Measurements from ENCODE around the gene C1QTNF6.

Gene C1QTNF6

DNA sequence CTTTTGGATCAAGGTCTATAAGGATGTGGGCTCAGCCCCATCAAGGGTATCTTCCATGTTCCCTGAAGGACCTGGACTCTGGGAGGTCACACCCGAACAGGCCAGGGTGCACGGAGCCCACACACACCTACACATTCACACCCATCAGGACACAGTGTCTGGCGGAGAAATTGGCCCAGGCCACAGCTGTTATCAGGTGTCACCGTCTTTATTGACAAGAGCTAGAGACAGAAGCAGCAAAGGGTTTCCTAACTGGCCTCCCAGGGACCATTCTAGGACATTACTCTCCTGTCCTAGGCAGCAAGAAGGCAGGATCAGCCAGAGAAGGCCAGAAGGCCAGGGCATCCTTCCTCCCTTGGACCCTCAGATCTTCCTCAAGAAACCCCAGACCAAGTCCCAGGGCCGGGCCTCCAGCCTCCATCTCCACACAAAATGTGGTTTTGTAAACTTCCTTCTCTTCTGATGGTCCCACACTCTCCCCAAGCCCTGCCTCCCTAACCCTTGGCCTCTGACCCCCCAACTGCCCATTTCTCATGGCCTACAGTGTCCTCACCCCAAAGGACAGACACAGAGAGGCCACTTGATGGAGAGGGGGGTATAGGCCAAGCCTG, 16.1 kb upstream of the C1QTNF6 start:
- Histone ChIP-seq H3K36me3 (ENCODE audit: insufficient read depth, low read length) (no peaks in the 10 kb centered on the region), H3K9me3 (ENCODE audit: insufficient read depth, low read depth, low read length) (no peaks in the 10 kb centered on the region), H3F3A (ENCODE audit: low read depth) (no peaks in the 10 kb centered on the region), H3K79me2 (ENCODE audit: insufficient read depth, low read length) (no peaks in the 10 kb centered on the region), H3K4me1 (ENCODE audit: insufficient read depth, low read length, poor library complexity, severe bottlenecking) (peaks cover 7% of the 10 kb centered on the region), H3K4me2 (ENCODE audit: low read depth, low read length, poor library complexity, severe bottlenecking) (no peak overlapping the region), H3K4me3 (ENCODE audit: low read length, poor library complexity, severe bottlenecking) (no peak overlapping the region), H3K27me3 (ENCODE audit: insufficient read depth, low read length, poor library complexity, severe bottlenecking) (no peaks in the 10 kb centered on the region), H3K9ac (ENCODE audit: low read depth, low read length, poor library complexity, severe bottlenecking) (no peak overlapping the region), H4K20me1 (ENCODE audit: insufficient read depth, low read length, poor library complexity, severe bottlenecking) (no peaks in the 10 kb centered on the region), H2AFZ (ENCODE audit: low read length) (no peak overlapping the region), H3K9me2 (replicated peaks; ENCODE audit: low read depth, low read length) (no peaks in the 10 kb centered on the region)
- TF ChIP-seq EZH2phosphoT487 (IDR thresholded peaks at IDR 0.05; ENCODE audit: borderline replicate concordance): no peak
- TF ChIP-seq, protein P1, sequence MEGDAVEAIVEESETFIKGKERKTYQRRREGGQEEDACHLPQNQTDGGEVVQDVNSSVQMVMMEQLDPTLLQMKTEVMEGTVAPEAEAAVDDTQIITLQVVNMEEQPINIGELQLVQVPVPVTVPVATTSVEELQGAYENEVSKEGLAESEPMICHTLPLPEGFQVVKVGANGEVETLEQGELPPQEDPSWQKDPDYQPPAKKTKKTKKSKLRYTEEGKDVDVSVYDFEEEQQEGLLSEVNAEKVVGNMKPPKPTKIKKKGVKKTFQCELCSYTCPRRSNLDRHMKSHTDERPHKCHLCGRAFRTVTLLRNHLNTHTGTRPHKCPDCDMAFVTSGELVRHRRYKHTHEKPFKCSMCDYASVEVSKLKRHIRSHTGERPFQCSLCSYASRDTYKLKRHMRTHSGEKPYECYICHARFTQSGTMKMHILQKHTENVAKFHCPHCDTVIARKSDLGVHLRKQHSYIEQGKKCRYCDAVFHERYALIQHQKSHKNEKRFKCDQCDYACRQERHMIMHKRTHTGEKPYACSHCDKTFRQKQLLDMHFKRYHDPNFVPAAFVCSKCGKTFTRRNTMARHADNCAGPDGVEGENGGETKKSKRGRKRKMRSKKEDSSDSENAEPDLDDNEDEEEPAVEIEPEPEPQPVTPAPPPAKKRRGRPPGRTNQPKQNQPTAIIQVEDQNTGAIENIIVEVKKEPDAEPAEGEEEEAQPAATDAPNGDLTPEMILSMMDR (conservative IDR thresholded peaks at IDR 0.05; ENCODE audit: low read length): no peak

DNA sequence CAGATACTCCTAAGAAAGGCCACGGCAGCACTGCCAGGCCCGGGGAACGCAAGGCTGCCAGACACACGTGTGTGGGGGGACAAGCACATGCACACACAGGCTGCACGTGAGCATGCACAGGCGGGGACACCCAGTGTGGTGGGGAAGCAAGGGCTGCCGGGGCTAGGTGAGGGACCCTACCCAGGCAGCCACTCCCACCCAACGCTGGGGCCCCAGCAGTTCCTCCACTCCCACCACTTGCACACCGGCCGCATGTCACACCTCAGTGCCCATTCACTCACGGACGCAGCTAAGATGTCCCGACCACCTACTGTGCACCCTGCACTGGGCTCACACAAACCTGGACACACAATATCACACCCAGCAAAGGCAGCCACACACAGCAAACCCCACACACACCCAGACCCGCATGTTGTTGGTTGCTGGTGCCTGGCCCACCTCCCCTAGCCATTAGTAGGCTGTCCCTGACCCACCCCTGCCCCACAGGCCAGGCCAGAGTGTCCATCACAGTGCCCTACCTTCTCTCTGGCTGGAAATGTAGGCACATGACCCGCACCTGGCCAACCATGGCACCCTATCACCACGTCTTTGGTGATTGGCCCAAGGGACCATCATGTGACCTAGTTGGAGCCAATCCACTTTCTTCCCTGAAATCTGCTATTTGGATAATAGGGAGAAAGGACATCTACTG, 15.5 kb upstream of the C1QTNF6 start:
- TF ChIP-seq EZH2phosphoT487 (IDR thresholded peaks at IDR 0.05; ENCODE audit: borderline replicate concordance): no peak
- TF ChIP-seq, protein P1 (conservative IDR thresholded peaks at IDR 0.05; ENCODE audit: low read length): no peak
- no peaks in the 10 kb centered on the region for H3K36me3 ChIP-seq (ENCODE audit: insufficient read depth, low read length)
- peaks cover 7% of the 10 kb centered on the region for H3K4me1 ChIP-seq (ENCODE audit: insufficient read depth, low read length, poor library complexity, severe bottlenecking)
- no peak overlapping the region for H3K4me2 ChIP-seq (ENCODE audit: low read depth, low read length, poor library complexity, severe bottlenecking)
- H3F3A ChIP-seq (ENCODE audit: low read depth): no peaks in the 10 kb centered on the region
- no peaks in the 10 kb centered on the region for H3K27me3 ChIP-seq (ENCODE audit: insufficient read depth, low read length, poor library complexity, severe bottlenecking)
- H4K20me1 ChIP-seq (ENCODE audit: insufficient read depth, low read length, poor library complexity, severe bottlenecking): no peaks in the 10 kb centered on the region
- H2AFZ ChIP-seq (ENCODE audit: low read length): no peak overlapping the region
- H3K9ac ChIP-seq (ENCODE audit: low read depth, low read length, poor library complexity, severe bottlenecking): no peak overlapping the region
- no peak overlapping the region for H3K4me3 ChIP-seq (ENCODE audit: low read length, poor library complexity, severe bottlenecking)
- H3K9me2 ChIP-seq (replicated peaks; ENCODE audit: low read depth, low read length): no peaks in the 10 kb centered on the region
- no peaks in the 10 kb centered on the region for H3K79me2 ChIP-seq (ENCODE audit: insufficient read depth, low read length)
- no peaks in the 10 kb centered on the region for H3K9me3 ChIP-seq (ENCODE audit: insufficient read depth, low read depth, low read length)

DNA sequence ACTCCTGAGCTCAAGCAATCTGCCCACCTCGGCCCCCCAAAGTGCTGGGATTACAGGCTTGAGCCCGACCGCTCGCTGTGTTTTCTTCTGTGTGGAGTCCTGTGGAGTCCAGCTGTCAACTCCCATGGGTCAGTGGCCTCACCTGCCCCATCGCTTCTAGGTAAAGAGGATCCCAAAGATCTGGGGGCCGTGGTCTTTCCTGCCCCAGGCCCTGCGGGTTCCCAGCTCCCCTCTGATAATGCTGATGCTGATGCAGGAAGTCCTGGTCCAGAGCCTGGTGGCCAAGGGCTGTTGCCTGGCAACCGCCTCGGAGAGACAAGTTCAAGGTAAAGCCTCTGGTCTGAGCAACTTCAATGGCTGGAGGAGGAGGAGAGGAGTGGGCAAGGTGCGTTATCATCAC, 14.7 kb upstream of the C1QTNF6 start:
- H3K27me3 ChIP-seq (ENCODE audit: insufficient read depth, low read length, poor library complexity, severe bottlenecking): no peaks in the 10 kb centered on the region
- H3F3A ChIP-seq (ENCODE audit: low read depth): no peaks in the 10 kb centered on the region
- TF ChIP-seq, protein P1 (conservative IDR thresholded peaks at IDR 0.05; ENCODE audit: low read length): no peak
- no peak for TF ChIP-seq EZH2phosphoT487 (IDR thresholded peaks at IDR 0.05; ENCODE audit: borderline replicate concordance)
- H3K4me2 ChIP-seq (ENCODE audit: low read depth, low read length, poor library complexity, severe bottlenecking): no peak overlapping the region
- peaks cover 7% of the 10 kb centered on the region; the same call in 1 of the 2 replicates for H3K79me2 ChIP-seq (ENCODE audit: insufficient read depth, low read length)
- no peak overlapping the region for H2AFZ ChIP-seq (ENCODE audit: low read length)
- H3K36me3 ChIP-seq (ENCODE audit: insufficient read depth, low read length): no peaks in the 10 kb centered on the region
- no peak overlapping the region for H3K4me3 ChIP-seq (ENCODE audit: low read length, poor library complexity, severe bottlenecking)
- H3K9me2 ChIP-seq (replicated peaks; ENCODE audit: low read depth, low read length): no peaks in the 10 kb centered on the region
- no peaks in the 10 kb centered on the region for H3K9me3 ChIP-seq (ENCODE audit: insufficient read depth, low read depth, low read length)
- H3K4me1 ChIP-seq (ENCODE audit: insufficient read depth, low read length, poor library complexity, severe bottlenecking): peaks cover 14% of the 10 kb centered on the region
- no peak overlapping the region for H3K9ac ChIP-seq (ENCODE audit: low read depth, low read length, poor library complexity, severe bottlenecking)
- no peaks in the 10 kb centered on the region for H4K20me1 ChIP-seq (ENCODE audit: insufficient read depth, low read length, poor library complexity, severe bottlenecking)

All from Loucy (cell line).